ENCODE data around the gene BEND6. TPM values are rescaled to one million over a fixed set of nuclear protein-coding genes. Genes with fewer than 3 reads are reported as not detected.
A peak's percentile ranks its signal among the peaks of the same experiment; 100 is the strongest.

Gene BEND6
- total RNA-seq, 4 donors from 2014 or later, result 2.0 to 7.8 (median 3.3) TPM

DNA sequence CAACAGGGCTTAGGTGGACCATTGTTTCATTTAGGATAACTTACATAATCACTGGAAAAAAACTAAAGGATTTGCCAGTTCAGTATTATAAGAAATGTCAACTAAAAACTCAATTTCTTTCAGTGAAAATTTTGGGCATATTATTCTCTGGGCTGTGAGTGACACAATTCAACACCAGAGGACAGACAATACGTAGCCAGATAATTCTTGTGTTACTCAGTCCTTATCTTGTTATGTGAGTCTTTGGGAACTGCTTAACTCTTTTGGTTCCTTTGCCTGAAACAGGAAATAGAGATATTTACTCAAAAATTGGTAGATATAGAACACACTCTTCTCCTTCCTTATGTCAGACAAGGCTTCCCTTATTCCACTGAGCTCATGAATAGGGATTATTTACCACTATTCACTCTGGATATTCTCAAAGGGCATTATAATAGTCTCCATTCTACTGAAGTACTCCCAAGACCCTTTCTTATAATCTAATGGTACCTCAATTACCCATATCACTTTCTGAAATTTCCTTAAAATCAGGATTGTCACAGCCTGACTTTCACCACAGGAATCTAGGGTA, 4.9 kb upstream of the BEND6 start:
- Histone ChIP-seq H3K27me3 (no peaks in the 10 kb centered on the region), H3K9me3 (no peaks in the 10 kb centered on the region), H3K27ac (peak overlapping the region in 2 of 4 donors; percentile 9 to 72), H3K4me1 (peaks cover 0 to 23% (median 0%) of the 10 kb centered on the region in 4 donors), H3K4me3 (no peak overlapping the region), H3K36me3 (no peaks in the 10 kb centered on the region)
- no peak for DNase-seq (ENCODE audit: low spot score in 2 of 2)
- no peak for TF ChIP-seq POLR2A (IDR thresholded peaks at IDR 0.05)
- TF ChIP-seq, protein P1, sequence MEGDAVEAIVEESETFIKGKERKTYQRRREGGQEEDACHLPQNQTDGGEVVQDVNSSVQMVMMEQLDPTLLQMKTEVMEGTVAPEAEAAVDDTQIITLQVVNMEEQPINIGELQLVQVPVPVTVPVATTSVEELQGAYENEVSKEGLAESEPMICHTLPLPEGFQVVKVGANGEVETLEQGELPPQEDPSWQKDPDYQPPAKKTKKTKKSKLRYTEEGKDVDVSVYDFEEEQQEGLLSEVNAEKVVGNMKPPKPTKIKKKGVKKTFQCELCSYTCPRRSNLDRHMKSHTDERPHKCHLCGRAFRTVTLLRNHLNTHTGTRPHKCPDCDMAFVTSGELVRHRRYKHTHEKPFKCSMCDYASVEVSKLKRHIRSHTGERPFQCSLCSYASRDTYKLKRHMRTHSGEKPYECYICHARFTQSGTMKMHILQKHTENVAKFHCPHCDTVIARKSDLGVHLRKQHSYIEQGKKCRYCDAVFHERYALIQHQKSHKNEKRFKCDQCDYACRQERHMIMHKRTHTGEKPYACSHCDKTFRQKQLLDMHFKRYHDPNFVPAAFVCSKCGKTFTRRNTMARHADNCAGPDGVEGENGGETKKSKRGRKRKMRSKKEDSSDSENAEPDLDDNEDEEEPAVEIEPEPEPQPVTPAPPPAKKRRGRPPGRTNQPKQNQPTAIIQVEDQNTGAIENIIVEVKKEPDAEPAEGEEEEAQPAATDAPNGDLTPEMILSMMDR (IDR thresholded peaks at IDR 0.05), result no peak
- TF ChIP-seq EP300 (IDR thresholded peaks at IDR 0.05), result no peak
- 30 to 55% methylated on average over 1 of the region's 1 CpG for WGBS, 2 donors

DNA sequence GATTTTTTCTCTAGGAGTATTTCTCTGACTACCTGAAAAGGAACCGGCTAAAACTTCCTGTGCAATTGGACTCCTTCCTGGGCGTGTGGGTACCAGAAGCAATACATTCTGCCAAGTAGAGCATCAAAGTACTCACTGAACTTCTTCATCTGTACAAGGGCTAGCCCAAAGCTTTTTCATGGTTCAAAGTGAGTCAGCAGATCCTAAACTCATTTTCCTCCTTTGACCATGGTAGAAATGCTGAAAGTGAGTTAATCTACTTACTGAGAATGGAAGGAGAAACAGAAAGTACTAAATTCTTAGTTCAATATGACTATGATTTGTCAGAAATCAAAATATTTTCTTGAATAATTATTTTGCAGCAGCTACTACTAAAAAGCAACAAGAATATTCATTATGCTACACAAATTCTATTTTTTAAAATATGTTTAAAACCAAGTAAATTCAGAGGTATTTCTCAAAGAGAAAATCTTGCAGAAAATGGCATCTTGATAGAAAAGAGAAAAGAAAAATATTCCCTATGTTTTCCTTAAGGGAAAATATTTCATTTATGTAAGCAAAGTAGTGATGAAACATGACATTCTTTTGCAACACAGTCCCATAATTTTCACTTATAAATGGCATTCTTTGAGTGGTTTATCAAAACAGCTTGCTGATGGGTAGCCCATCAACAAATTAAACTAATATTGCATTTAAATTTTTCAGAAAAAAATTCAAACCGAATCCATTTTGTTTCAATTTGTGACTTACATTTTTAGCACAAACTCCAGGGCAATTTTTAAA, 3.7 kb upstream of the BEND6 start:
- 54 to 65% methylated on average over 3 of the region's 3 CpGs for WGBS, 2 donors
- TF ChIP-seq, protein P1 (IDR thresholded peaks at IDR 0.05), result no peak
- Histone ChIP-seq H3K9me3 (no peaks in the 10 kb centered on the region), H3K27me3 (no peaks in the 10 kb centered on the region), H3K27ac (peak overlapping the region in 2 of 4 donors; percentile 9 to 72), H3K36me3 (no peaks in the 10 kb centered on the region), H3K4me3 (no peak overlapping the region), H3K4me1 (peaks cover 0 to 34% (median 7%) of the 10 kb centered on the region in 4 donors)
- no peak for DNase-seq (ENCODE audit: low spot score in 2 of 2)

DNA sequence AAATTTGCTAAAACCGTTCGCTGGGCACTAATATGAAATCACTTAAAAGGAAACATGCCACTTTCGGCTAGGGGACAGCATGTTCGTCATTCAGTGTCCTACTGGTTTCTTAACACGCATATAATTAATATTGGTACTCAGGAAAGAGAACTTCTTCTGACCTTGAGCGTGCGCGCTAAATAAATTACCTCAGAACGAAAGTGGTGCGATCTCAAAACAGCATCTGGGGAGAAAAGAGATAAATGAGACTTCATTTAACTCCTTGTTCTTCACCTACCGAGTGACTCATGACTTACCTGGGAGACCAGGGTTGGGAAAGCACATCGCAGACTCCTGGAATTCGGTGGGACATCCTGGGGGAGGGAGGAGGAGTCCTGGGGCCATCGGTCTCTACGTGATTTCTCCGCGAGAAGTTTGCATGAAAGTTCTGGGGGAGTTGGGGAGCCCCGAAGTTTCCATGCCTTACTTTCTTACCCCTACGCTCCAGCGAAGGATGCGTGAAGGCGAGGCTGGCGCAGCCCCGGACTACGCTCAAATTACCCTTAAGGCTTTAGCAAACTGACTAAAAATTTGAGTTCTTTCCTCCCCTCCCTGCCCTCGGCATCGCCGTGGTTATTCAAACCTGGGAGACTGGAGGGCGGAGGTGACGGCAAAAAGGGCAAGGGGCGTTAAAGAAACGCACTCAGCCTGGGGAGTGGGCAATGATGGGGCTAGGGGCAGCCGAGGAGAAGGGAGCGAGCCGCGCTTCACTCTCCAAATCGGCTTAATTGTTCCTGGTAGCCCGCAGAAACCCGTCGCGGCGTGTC, 1.1 kb upstream of the BEND6 start:
- Histone ChIP-seq H3K27me3 (no peaks in the 10 kb centered on the region), H3K4me1 (peaks cover 0 to 34% (median 7%) of the 10 kb centered on the region in 4 donors), H3K9me3 (no peaks in the 10 kb centered on the region), H3K27ac (peak overlapping the region in 3 of 4 donors; percentile 38 to 78 (median 44)), H3K4me3 (peak overlapping the region; percentile 51 to 73 (median 61)), H3K36me3 (no peaks in the 10 kb centered on the region)
- 5 to 8% methylated on average over 38 to 42 of the region's 42 CpGs for WGBS, 2 donors
- TF ChIP-seq, protein P1 (IDR thresholded peaks at IDR 0.05), result no peak
- TF ChIP-seq POLR2A (IDR thresholded peaks at IDR 0.05), result no peak
- no peak for TF ChIP-seq EP300 (IDR thresholded peaks at IDR 0.05)
- no peak for DNase-seq (ENCODE audit: low spot score in 2 of 2)

DNA sequence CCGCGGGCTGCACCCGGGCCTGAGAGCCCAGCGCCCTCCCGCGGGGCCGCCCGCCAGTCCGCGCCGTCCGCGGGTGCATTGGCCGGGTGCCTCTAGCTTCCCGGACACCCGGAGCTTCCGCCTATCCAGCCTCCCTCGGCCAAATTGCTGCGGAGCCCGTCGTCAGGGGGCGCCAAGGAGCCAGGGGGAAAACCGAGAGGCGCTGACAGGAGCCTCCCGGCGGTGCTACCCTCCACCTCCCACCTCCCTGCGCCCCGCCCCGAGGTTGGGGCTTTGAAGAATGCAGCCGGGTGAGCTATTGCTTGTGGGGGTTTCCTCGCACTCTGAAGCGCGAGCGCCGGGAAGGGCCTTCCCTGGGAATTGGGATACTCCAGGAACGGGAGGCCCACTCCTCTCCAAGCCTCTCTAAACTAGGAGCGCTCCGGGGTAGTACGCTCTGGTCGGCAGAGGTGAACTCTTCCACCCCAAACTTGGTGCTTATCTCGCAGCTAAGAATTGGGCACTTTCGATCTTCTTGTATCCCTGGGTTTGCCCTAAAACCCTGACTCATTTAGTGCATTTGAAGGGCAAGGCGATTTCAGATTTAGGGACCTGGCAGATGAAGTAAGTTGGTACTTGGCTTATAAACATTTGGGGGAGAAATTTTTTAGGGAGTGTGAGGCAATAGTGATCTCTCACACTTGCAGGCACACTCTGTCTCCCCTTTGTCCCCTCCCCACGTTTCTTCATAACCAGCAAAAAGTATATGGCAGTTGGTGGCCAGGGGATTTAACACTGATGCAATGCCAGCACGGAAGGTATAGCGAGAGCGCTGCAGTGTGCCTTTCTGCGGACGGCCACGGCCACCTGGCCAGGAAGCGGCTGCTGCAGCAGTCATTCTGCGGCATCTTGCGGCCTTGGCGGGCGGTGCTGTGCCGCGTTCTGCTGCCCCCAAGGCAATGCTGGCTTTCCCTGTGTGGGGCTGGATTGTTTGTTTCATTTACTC, 556 bp downstream of the BEND6 start:
- peak; percentile 38 to 65 for DNase-seq (ENCODE audit: low spot score in 2 of 2)
- no peak for TF ChIP-seq POLR2A (IDR thresholded peaks at IDR 0.05)
- TF ChIP-seq, protein P1 (IDR thresholded peaks at IDR 0.05), result peak; percentile 60 to 83 (median 72)
- Histone ChIP-seq H3K4me3 (peak overlapping the region; percentile 51 to 73 (median 60)), H3K4me1 (peaks cover 0 to 32% (median 7%) of the 10 kb centered on the region in 4 donors), H3K9me3 (no peaks in the 10 kb centered on the region), H3K27ac (peak overlapping the region; percentile 42 to 78 (median 52)), H3K36me3 (no peaks in the 10 kb centered on the region), H3K27me3 (no peaks in the 10 kb centered on the region)
- whole genome bisulfite sequencing, 2 donors, result 2 to 3% methylated on average over 33 to 54 of the region's 57 CpGs
